ENCODE measurements around the gene ALOX12B.

DNA sequence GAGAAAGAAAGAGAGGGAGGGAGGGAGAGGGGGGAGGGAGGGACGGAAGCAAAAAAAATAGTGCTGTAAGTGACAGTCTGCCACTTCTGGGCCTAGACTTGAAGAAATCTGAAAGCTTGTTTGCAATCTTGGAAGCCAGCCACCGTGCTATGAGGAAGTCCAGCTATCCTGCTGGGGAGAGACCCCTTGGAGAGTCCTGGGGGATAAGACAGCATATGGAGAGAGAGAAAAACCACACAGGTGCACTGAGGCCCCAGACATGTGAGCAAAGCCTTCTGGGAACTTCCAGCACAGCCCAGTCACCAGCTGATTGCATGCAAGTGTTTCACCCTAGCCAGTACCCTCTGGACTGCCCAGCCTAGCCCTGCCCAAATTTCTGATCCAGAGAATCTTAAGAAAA, 12.6 kb upstream of the ALOX12B start:
- TF ChIP-seq, protein P1, sequence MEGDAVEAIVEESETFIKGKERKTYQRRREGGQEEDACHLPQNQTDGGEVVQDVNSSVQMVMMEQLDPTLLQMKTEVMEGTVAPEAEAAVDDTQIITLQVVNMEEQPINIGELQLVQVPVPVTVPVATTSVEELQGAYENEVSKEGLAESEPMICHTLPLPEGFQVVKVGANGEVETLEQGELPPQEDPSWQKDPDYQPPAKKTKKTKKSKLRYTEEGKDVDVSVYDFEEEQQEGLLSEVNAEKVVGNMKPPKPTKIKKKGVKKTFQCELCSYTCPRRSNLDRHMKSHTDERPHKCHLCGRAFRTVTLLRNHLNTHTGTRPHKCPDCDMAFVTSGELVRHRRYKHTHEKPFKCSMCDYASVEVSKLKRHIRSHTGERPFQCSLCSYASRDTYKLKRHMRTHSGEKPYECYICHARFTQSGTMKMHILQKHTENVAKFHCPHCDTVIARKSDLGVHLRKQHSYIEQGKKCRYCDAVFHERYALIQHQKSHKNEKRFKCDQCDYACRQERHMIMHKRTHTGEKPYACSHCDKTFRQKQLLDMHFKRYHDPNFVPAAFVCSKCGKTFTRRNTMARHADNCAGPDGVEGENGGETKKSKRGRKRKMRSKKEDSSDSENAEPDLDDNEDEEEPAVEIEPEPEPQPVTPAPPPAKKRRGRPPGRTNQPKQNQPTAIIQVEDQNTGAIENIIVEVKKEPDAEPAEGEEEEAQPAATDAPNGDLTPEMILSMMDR (IDR thresholded peaks at IDR 0.05): no peak
- TF ChIP-seq POLR2A (IDR thresholded peaks at IDR 0.05): no peak
